Stimulated activated CD4-positive, alpha-beta T cell treated with anti-CD3 and anti-CD28 coated beads, Interleukin-15, amount 100 ng/mL, for 1 hour (primary cell): ENCODE results near the gene NAT8L.

Experiments used
- DNase-seq, 2 donors: peaks; one replicate each; pipeline ENCODE4 v3.0.0-alpha.2; 2020; ENCODE audit warnings: low read depth in 1 of 2, low spot score in 1 of 2

The NAT8L gene

GRCh38 chr4:2062808-2063524 lies 3.8 kb downstream of the NAT8L start:
- DNase-seq, result no peak

GRCh38 chr4:2063557-2064275 lies 4.6 kb downstream of the NAT8L start:
- DNase-seq, result no peak

GRCh38 chr4:2064276-2064991 lies 5.3 kb downstream of the NAT8L start:
- no peak for DNase-seq

GRCh38 chr4:2065106-2065930 lies 6.2 kb downstream of the NAT8L start:
- DNase-seq, result no peak

- DNase-seq, result no peak
Measured at GRCh38 chr4:2066011-2066551, 7.0 kb downstream of the NAT8L start.

- no peak for DNase-seq
Measured at GRCh38 chr4:2066571-2067445, 7.7 kb downstream of the NAT8L start.

GRCh38 chr4:2067446-2068197 lies 8.5 kb downstream of the NAT8L start:
- DNase-seq, result no peak

GRCh38 chr4:2068198-2068470 lies 9.0 kb downstream of the NAT8L start:
- DNase-seq, result no peak

- DNase-seq, result no peak
Measured at GRCh38 chr4:2068566-2068965, 9.4 kb downstream of the NAT8L start.

- no peak for DNase-seq
Measured at GRCh38 chr4:2069161-2069971, 10.2 kb downstream of the NAT8L start.

GRCh38 chr4:2069986-2070385 lies 10.9 kb downstream of the NAT8L start:
- no peak for DNase-seq

- DNase-seq, result no peak
Measured at GRCh38 chr4:2070421-2071251, 11.5 kb downstream of the NAT8L start.

GRCh38 chr4:2071252-2071911 lies 12.3 kb downstream of the NAT8L start:
- DNase-seq, result no peak

- no peak for DNase-seq
Measured at GRCh38 chr4:2071912-2072867, 13.1 kb downstream of the NAT8L start.

- DNase-seq, result no peak
Measured at GRCh38 chr4:2072971-2073807, 14.1 kb downstream of the NAT8L start.
